ENCODE data around the gene RNF14.

Gene RNF14

DNA sequence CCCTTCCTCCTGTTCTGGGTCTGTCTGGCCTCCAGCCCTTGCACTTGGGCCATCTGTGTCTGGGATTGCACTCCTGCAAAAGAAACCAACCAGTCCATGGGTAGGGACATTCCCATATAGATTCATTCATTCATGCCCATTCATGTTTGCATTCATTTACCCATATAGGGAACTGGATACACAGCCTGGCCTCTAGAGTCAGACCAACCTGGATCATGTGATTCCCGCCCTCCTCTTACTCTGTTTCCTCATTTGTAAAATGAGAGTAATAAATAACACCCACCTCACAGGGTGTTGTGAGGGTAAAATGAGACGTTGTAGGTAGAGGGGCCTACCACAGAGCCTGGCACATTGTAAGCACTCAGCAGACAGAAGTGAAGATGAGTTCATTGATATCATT is 19.4 kb upstream of the RNF14 start:
- DNase-seq: no peak

DNA sequence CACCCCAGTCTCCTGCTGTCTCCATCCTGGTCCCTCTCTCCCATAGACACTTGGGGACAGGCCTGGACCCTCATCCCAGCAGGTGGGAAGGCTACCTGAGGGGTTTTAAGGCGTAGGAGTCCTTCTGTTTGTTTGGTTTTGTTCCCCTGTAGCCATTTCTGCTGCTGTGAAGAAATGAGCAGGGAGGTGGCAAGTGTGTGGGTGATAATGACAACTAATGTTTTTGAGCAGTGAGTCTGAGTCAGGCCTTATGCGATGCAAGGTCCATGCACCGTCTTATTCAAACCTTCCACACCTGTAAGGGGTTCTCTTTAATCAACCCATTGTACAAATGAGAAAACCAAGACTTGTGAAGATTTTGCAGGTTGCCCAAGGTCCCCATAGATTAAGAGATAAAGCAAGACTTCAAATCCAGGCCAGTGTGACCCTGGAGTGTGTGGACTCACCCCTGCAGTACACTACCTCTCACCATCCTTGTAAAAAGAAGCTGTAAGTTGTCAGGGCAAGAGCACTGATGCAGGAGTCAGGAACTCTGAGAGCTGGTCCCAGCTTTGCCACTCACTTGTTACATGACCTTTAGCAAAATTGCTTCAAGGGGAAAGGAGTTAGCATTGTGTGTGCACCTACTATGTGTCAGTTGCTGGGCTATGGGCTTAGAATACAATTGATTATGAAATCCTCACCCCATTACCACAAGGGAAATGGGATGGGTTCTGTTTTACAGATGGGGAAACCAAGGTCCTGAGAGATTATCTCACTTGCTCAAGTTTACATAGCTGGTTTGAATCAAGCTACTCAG is 18.5 kb upstream of the RNF14 start:
- DNase-seq: no peak

DNA sequence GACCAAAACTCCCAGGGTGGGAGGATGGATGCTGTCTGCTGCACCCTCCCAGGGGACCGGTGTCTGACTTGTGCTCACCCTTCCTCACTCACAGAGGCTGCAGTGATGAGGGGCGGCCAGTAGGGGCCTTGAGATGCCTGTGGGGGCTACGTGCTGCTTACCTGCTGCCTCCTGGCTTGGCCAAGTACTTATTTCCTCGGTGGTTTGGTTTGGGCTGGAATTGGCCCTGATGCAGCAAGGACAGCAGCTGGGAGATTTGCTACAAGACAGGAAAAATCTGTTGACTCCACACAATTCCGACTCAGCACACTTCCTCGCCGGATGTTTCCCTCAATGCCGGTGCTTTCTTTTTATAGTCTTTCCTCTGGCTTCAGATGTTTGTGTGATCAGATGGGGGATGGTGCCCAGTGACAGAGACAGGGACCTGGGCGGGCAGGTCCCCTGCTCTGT is 17.5 kb upstream of the RNF14 start:
- DNase-seq: no peak

DNA sequence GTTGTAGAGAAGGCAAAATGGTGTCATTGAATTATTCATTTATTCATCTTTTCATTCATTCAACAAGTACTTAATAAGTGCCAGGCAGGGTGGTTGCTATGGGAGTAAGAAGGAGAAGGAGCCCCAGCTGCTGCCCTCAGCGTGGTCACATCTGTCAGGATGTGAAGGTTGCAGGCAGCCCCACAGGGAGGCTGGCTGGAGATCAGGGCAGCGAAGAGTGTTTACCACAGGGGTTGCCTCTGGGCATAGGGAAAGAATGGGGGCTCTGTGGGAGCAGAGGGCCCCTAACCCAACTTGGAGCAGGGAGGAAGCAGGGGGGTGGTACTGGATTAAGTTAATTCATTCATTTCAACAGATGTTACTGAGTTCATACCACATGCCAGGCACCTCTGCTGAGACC is 16.9 kb upstream of the RNF14 start:
- DNase-seq: no peak

DNA sequence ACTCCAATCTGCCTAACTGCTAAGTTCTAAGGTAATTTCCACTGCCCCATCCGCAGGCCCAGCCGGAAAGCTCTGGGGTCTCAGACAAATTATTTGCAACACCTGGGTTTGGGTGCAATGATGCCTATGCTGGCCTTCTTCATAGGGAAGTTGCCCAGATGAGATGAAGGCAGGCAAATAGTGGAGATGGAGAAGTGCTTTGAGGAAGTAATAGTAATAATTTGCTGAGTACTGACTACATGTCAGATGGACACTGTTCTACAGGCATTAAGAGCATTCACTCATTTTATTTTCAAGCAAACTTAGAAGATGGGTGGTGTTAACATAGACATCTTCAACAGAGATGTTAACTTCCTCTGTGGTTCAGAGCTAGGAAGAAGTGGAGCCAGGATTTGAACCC is 14.7 kb upstream of the RNF14 start:
- DNase-seq: no peak

DNA sequence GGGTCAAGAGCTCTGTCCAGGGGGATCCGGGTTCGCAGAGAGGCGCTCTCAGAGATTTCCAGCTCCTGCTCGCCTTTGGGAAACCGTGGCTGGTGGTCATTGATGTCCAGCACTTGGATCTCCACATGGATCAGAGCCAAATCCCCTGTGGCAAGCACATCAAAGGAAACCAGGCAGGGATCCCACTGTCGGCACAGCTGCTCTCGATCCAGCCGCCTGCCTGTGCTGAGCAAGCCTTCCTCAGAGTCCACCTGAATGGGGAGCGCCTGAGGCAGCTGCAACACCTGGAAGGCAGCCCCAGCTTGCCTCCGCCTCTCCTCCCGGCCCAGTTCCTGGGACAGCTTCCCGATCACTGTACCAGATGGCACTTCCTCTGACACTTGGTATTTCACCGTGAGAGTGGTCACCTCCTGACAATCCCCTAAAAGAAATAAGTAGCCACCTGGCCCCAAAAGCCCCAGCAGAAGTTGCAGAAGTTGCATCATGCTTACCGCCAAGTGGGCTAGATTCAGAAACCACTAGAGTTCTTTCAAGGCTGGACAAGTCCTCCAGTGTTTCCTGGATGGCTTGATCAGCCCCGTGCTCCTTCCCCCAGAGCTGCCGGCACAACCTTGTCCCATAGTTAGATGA is 11.4 kb upstream of the RNF14 start:
- no peak for DNase-seq

DNA sequence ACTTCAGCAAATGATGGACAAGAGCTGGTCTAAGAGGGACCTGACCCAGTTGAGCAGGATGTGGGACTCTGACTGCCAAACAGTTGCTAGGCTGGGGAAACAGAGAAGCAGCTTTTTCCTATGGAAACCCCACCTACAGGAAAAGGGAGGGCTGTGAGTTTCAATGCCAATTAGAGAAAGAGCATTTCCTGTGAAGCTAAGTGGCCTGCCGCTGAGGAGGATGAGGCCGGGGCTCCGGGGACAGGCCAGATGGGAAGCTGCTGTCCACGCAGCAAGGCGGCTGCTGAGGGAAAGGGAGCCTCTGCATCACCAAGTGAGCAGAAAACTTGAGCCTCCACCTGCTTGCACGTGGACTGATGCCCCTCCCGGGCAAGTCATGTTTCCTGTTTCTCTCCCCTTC is 10.8 kb upstream of the RNF14 start, which contains the start of gene PCDH12:
Gene PCDH12, minus strand, starts transcription at position 90 of the 400 bp plus-strand sequence. CDS start 351 bp downstream, outside the sequence.
- DNase-seq: no peak

DNA sequence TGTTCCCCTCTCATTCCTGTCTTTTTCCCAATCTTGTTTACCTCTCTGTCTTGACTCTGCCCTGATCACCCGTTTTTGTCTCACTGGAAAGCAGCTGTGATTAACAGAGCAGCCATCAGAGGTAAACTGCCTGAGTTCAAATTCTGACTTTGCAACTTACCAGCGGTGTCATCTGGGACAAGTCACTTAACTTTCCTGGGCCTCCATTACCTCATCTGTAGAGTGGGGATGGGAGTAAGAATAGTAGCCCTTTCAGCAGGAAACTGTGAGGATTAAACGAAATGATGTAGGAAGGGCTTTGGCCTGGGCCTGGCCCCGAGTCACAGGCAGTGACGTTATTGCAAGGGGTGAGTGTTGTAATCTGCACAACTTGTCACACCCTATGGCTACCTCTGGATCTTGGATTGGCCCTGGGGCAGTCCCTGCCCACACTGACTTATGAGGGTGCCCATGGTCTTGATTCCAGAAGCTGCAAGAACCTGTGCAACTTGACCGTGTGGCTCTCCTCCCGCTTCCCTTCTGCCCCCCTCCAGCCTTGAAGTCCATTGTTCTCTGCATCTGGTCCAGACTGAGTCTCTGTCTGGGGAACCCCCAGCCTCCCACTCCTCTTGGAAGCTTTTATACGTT is 10.2 kb upstream of the RNF14 start:
- no peak for DNase-seq

DNA sequence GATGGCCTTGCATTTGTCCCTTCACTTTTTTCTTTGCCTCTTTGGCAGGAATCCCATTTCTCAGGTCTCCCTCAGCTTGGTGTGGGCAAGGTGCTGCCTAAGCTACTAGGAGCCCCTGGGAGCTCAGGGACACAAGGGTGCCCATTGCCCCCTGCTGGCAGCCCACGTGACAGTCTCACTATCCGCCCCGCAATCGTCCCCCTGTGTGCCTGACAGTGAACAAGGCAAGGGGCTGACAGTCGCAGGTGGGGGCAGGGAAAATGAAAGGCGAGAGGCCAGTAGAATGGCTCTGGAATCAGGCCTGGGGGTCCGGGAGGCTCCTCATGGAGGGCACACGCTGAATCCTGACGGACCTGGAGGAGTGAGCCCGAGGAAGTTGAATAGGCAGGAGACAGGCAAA is 8.9 kb upstream of the RNF14 start:
- no peak for DNase-seq

DNA sequence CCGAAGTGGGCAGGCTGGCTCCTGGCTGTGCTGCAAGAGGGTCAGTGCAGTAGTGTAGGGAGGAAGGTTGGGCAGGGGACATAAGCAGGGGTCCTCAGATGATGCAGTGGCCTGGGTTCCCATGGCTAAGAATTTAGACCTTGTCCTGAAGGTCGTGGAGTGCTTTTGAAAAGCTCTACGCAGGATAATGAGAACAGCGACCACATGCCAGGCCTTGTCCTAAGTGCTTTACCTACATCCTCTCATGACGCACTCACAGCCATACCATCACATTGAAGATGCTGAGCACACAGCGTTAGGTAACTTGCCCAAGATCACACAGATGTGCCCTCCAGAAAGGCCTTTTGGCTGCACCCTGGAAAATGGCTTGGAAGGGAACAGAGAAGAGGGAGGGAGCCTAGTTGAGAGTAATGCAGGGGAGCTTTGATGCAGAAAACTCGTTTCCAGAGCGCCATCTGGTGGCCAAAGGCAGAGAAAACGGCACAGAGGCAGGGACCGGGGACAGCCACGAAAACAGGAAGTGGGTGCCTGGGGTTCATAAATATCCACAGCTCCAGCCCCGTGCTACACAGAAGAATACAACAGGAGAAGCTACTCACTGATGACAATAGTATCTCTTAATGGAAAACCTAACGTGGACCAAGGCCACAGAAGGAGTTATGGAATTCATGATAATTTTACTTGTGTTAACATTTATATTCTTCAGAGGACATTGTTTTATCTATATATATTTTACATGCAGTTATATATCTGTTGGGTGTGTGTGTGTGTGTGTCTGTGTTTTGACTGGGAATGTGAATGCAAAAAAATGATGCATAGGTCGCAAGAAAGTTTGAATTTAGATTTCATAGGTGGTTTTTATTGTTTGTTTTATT is 8.2 kb upstream of the RNF14 start:
- DNase-seq: peak; percentile 68

DNA sequence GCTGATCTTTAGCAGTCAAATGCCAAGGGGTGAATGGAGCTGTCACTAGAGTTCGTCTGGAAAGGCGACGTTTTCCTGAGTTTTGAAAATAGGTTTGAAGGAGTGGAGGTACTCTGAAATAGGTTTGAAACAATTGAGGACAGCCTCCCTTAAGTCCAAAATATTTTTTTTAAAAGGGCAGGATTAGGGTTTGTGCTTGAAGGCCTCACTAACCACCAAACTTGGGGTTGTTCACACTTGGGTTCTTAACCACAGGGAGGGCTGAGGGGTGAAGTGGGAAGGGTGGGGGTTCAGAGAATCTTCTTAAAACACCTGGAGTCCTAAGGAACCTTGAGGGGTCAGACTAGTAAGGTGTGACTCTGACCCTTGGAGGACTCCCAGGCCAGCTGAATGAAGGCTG is 7.4 kb upstream of the RNF14 start:
- no peak for DNase-seq

DNA sequence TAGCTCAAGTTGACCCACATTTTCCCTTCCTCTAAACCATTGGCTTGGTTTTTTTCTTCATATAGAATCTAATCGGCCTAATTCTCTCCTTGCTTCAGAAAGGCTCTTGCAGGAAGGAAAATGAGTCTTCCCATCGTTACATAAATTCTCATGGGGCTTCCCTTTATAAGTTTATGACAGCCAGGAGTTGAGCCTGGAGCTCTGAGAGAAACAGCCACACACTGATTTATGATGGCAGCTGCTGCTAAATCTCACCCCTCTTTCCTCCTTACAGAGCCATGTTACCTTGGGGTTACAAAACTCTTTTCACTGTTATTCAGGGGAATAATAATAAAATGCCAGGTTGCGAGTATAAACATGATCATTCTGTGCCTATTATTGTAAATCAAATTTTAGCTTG is 5.2 kb upstream of the RNF14 start:
- DNase-seq: no peak

DNA sequence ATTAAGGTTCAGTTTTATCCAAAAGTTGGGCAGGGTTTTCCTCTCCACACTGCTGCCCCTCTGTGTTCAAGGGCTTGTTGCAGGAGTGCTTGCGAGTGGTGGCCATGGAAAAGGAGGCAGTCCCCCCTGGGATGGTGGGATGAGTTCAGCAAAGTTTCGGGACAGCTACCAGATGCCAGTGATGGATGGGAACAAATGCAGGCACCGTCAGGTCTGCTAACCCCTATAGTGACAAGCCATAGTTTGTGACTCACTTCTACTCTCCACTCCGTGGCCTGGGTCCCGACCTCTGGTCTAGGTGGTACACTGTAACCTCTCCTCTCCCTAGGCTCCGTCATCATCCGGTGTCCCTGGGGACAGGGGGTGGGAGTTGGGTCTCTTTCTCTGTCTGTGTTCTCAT is 3.8 kb upstream of the RNF14 start:
- no peak for DNase-seq

DNA sequence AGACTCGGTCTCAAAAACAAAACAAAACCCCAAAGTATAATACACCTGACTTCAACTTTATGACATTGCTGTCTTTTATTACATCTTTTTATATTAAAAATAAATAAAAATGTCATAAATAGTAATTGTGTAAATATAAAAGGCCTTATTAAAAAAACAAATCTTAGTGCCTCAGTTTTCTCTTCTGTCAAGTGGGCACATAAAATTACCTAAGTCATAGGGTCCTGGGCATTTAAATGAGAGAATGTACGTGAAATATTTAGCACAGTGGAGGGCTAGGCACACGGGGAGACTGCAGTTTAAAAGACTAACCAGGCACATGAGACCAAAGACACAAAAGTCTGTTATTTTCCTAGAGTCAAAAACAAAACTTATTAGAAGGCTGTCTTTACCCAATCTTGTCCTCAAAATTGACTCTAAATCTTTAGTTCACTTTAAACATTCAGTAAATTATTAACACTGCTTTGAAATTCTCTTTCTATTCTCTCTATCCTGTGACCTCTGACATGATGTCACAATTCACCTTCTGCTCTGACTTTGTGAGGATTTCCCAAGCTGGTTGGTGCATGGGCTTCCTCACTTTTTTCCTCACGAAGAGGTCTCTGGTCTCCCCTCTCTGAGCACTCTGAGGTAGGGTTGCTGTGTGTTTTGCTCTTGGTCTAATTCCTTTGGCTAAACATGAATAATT is 2.5 kb upstream of the RNF14 start:
- no peak for DNase-seq

DNA sequence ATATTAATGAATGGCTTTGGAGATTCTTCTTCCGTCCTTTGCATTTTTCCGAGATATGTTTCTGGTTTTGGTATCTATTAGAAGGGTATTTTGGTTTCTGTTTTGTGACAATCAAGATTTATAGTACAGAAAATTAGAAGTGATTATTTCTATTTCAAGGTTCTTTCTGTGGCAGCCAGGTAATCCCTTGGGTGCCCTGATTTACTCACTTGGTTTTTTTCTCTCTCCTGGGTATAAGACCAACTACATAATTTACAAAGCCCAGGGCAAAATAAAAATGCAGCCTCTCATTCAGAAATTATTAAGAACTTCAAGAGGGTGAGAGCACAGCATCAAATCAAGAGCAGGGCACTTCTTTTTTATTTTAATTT is 2.0 kb upstream of the RNF14 start:
- DNase-seq: no peak

DNA sequence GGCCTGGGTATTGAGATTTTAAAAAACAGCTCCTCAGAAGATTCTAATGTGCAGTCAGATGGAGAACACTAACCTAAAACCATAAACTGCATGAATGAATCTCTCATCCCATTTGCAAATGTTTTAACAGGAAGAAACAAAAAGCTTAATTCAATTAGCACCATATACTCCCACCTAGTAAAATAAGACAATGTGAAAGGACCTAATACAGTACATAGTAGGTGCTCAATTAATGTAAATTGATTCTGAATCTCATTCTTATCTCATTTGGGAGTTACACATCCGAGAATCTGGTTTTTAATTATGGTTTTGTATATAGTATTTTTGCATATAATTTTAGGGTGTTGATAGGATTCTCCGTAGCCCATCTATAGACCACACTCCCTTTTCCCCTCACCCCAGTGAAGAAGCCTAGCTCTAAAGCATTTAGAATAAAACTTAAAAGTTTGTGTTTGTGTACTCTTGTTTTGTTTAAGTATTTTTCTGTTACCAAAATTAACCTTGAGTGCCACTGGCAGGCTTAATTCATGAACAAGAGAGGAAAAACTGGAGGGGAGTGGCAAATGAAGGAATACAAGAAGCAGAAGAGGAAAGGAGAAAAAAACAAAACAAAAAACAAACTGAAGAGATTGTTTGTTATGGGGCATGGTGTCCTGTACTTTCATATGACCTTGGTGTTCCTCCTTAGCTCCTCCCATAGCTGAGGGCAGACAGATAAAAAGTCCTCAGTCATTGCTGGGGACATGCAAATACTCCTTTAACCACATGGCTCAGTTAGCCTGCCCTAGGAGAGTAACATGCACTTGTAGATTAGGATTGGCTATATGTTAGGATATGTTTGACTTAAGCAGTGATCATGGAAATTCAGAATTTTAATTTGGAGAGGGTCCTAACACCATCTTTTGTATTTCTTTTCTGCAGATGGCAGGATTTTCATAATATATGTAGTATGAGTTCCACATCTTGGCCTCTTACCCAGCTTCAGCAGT is 1.2 kb downstream of the RNF14 start:
- no peak for DNase-seq

DNA sequence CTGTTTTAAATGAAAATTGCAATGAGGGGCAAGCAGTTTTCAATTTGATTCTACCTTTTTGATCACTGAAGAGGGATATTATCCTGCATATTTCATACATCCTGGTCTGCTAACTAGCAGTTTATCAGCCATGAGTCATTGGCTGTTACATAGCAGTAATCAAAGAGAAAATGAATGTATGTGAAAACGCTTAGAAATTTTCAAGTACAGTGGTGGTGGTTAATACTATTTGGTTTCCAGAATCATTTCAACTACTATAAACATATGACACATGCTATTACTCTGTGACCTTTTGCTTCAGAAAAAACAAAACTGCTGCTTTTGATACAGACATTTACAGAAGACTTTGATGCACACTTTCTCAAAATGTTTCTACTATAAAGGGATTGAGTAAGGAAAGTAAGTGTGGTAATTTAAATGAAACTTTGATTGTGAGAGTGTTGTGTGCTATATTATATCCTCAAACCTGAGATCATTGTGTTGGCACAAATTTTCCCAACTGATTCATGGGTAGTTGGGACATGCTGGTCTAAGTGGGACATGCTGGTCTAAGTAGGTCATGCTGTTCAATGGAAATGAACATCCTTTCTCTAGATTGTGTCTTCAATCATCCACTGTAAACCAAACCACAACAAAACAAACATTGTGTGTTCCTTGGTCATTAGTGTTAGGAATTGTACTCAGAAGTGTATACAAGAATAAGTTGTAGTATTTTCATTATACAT is 5.1 kb downstream of the RNF14 start:
- no peak for DNase-seq

DNA sequence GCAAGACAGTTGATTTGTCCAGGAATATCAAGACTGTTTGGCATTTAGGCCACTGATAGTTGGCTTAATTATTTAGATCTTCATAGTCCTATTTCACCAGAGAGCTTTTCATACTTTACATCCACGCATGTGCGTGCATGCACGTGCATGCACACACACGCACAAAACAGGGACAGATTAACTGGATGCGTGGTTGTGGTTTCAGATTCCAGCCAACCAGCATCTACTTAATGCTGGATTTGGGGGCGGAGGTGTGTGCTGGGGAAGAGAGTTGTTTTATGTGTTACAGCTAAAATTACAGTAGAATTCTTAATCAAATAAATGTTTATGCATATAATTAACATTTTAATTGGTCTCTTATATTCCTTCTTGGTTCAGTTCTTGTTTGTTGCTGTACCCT is 7.3 kb downstream of the RNF14 start:
- DNase-seq: no peak

DNA sequence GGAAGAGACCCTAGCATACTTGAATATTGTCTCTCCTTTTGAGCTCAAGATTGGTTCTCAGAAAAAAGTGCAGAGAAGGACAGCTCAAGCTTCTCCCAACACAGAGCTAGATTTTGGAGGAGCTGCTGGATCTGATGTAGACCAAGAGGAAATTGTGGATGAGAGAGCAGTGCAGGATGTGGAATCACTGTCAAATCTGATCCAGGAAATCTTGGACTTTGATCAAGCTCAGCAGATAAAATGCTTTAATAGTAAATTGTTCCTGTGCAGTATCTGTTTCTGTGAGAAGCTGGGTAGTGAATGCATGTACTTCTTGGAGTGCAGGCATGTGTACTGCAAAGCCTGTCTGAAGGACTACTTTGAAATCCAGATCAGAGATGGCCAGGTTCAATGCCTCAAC is 9.5 kb downstream of the RNF14 start:
- no peak for DNase-seq

DNA sequence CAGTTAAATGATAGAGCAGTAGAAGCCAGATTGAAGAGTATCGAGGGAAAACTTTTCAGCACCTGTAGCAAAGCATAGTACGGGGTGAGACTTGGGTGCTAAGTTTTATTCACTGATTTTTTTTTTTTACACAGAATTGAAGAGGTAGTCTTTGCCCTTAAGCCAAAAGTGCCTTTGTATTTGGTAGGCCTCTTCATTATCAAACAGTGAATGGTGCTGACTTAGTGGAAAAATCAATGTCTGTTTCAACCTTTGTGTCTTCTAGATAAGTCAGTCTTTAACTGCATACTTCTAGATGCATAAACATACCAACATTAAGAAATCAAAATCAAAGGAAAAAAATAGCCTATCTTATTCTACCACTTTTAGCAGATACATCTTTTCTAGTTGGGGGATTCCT is 13.7 kb downstream of the RNF14 start:
- no peak for DNase-seq

DNA sequence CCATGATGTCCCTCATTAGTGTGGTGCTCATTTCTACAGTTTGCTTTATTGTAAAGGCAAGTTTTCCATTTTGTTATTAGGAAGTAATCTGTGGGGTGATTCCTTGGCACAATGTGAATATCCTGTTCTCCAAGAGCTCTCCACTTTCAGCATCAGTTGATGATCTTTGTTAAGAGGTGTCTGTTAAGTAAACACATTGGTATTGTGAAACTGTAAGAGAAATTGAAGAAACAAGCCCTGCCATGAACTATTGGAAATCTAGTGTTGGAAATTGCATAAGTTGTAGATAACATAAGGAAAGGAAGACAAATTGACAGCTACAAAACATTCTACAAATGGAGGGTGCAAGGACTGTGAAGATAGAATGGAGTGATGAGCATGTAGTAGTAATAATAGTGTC is 17.2 kb downstream of the RNF14 start:
- DNase-seq: no peak

All from amniotic stem cell (primary cell).